HFF-Myc (cell line): ENCODE results near the gene CABLES2.

Experiments used
- DNase-seq: peaks from one replicate; pipeline ENCODE4 v3.0.0-alpha.2; 2011; ENCODE audit warnings: low read depth; ENCODE audit errors: extremely low read depth
- H3K4me3 ChIP-seq: replicated peaks from 2 replicates; pipeline ENCODE4 v1.5.1; 2011; ENCODE audit warnings: low read depth, mild to moderate bottlenecking, control low read depth, low read length
- TF ChIP-seq, protein P1 (sequence below): IDR thresholded peaks from 2 replicates; pipeline ENCODE4 v1.5.1; 2012; ENCODE audit warnings: mild to moderate bottlenecking, low read depth, low read length, control low read depth; ENCODE audit errors: missing control alignments

CABLES2 gene, protein sequence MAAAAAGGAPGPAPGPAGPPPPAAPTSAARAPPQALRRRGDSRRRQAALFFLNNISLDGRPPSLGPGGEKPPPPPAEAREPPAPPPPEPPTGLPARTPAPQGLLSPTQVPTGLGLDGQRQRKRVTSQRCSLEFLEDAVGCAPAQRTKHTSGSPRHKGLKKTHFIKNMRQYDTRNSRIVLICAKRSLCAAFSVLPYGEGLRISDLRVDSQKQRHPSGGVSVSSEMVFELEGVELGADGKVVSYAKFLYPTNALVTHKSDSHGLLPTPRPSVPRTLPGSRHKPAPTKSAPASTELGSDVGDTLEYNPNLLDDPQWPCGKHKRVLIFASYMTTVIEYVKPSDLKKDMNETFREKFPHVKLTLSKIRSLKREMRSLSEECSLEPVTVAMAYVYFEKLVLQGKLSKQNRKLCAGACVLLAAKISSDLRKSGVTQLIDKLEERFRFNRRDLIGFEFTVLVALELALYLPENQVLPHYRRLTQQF

DNA sequence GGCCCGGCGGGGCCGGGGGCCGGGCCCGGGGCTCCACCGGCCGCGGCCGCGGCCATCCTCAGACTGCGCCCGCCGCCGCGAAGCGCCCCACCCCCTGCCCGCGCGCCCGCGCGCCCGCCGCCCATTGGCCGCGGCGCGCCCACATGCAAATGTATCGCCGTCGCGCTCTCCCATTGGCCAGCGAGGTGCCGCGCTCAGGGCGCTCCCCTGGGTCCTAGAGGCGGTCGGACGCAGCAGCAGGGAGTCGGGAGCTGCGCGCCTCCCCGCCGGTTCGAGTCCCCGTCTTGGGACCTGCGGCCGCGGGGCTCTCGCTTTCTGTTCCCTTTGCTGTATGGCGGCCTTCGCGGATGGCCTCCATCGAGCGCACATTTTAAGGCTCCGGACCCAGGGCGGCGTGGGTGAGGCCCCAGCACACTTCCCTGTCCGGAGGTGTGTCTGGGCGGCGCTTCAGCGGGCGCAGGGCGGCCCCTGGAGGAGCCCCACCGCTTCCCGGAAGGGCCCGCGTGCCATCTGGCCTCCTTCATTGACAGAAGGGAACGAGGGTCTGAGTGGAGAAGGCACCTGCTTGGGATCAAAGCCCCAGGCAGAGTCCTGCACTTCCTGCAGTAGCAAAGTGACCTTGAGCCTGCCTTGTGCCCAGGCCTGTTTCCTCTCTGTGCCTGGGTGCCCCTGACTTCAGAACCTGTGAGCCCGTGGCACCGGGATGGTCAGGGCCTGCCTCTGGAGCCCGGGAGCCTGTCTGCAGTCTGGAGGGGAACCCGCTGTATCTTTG is at the start of gene CABLES2:
TSS of gene CABLES2 (minus strand) at position 65 of the 772 bp plus-strand sequence. CDS start at position 56, 9 bp downstream.
- peak within 1 kb of the TSS; percentile 61 for H3K4me3 ChIP-seq
- TF ChIP-seq, protein P1, sequence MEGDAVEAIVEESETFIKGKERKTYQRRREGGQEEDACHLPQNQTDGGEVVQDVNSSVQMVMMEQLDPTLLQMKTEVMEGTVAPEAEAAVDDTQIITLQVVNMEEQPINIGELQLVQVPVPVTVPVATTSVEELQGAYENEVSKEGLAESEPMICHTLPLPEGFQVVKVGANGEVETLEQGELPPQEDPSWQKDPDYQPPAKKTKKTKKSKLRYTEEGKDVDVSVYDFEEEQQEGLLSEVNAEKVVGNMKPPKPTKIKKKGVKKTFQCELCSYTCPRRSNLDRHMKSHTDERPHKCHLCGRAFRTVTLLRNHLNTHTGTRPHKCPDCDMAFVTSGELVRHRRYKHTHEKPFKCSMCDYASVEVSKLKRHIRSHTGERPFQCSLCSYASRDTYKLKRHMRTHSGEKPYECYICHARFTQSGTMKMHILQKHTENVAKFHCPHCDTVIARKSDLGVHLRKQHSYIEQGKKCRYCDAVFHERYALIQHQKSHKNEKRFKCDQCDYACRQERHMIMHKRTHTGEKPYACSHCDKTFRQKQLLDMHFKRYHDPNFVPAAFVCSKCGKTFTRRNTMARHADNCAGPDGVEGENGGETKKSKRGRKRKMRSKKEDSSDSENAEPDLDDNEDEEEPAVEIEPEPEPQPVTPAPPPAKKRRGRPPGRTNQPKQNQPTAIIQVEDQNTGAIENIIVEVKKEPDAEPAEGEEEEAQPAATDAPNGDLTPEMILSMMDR, result no peak
- DNase-seq, result peak; percentile 65

DNA sequence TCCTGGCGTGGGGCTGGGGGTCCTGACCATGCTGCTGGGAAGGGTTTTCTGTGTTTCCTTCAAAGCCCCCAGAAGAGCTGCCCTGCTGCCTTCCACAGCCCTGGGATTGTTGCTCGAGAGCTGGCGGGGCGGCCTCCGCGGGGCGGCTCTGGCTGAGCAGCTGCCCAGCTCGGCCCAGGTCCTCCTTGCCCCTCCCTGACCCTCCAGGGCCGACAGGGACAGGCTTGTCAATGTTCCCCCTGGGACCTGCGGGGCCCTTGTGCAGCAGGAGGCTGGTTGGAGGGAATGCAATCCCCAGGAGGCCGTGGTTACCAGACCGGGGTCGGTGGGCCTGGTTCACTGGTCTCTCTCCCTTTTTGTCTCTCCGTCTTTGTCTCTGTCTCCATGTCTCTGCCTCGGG is 48.8 kb upstream of the CABLES2 start:
- TF ChIP-seq, protein P1, result no peak
- DNase-seq, result no peak
- H3K4me3 ChIP-seq, result no peak overlapping the region

DNA sequence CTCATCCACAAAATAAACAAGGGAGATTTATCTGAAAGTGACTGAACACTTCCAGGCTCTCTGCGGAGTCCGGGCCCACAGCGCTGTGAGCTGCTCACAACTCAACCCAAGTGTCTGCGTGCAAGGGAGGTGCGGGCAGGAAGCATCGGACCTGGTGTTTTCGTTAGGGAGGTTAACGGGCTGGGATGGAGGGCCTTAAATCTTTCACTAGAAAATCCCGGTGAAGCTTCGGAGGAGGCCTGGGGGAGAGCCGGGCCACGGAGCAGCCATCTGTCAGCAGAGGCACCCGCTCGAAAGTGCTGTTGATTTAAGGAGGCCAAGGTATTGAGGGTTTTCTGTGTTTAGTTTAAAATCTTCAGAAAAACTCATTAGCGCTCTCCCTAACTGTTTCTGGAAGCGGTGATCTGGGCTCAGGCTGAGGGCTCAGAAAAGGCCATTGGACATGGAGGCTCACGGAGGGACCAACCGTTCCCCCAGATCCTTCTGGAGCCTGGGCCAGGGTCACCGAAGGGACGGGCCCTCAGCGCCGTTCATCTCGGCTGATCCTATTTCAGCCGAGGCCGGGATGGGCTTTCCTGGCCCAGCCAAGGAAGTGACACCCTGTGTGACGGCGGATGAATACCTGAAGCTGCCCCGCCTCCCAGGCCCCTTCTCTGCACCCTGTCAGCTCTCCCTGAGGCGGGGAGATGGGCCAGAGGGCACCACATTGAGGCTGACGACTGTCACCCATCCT is 48.0 kb upstream of the CABLES2 start:
- no peak overlapping the region for H3K4me3 ChIP-seq
- DNase-seq, result no peak
- TF ChIP-seq, protein P1, result no peak

DNA sequence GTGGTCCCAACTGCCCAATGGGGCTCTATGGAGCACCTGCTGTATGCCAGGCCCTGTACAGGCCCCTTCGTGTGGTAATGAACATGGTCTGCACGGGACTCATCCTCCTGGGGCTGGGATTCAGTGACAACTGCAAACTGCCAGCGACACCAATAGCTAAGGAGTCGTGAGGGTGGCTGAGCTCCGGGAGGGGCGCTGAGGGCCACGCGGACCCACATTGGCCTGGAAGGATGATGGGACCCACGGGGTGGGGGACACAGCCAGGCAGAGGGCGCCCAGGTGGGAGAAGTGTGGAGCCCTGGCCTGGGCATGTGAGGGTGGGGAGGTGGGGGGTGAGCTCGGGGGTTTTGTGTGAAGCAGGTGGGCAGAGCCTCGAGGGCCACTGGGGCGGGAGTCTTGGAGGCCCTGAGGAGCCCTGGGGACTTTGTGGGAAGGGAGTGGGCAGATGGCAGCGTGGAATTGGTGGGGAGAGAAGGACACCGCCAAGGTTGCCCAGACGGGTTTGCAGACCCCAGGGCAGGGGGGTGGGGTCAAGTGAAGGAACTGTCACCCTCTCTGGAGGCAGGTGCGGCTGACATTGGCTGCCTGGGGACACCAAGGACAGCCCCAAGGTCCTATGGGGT is 46.2 kb upstream of the CABLES2 start:
- TF ChIP-seq, protein P1, result no peak

DNA sequence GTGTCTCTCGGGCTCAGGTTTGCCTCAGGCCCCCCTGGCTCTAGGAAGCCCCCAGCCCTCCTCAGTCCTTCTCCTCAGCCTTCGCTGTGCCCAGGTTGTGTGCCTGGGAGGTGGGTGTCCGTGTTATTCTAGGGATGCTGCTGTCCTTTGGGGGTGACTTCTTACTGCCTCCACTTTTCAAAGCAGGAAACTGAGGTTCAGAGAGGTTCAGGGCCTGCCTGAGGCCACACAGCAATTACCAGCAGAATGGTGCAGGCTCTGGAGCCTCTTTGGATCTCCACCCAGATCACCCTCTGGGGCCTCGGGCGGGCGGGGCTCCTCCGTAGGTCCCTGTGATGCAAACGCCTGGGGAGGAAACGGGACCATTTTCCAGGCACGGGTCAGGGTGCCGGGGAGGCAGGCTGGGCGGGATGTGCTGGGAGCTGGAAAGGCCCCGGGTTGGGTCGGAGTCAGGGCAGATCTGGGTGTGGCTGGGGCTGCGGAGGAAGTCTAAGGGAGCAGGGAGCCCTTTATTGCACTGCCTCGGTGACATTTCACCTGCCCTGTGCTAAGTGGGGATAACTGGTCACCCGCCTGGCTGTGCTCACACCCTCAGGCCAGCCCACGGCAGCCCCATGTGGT is 45.5 kb upstream of the CABLES2 start:
- no peak overlapping the region for H3K4me3 ChIP-seq
- no peak for DNase-seq
- TF ChIP-seq, protein P1, result no peak

More for the DNA sequence above, 46.2 kb upstream of the CABLES2 start:
- no peak for DNase-seq
- no peak overlapping the region for H3K4me3 ChIP-seq

DNA sequence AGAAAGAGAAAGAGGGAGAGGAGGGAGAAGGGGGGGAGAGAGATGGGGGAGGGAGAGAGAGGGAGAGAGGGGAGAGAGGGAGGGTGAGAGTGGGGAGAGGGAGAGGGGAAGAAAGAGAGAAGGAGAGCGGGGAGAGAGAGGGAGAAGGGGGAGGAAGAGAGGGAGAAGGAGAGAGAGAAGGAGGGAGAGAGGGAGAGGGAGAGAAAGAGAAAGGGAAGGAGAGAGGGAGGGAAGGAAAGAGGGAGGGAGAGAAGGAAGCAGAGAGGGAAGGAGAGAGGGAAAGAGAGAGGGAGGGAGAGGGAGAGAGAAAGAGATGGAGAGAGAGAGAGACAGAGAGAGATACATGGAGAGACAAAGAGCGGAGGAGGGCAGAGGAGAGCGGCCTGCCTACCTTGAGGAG is 44.9 kb upstream of the CABLES2 start:
- no peak overlapping the region for H3K4me3 ChIP-seq
- TF ChIP-seq, protein P1, result no peak
- DNase-seq, result no peak
